ENCODE results near the gene PAAF1.
"Not testable (repeated sequence)": the region's sequence is repeated elsewhere in the genome, so short reads cannot be mapped to it uniquely, and the experiment has no call there.

The PAAF1 gene

DNA sequence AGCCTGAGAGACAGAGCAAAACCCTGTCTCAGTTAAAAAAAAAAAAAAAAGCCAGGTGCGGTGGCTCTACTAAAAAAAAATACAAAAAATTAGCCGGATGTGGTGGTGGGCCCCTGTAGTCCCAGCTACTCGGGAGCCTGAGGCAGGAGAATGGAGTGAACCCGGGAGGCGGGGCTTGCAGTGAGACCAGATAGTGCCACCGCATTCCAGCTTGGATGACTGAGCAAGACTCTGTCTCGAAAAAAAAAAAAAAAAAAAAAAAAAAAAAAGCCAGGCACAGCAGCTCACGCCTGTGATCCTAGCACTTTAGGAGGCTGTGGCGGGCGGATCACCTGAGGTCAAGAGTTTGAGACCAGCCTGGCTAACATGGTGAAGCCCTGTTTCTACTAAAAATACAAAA, 3.6 kb downstream of the PAAF1 start:
- not testable (repeated sequence) for DNase-seq (ENCODE audit: low read depth in 2 of 3, low spot score in 1 of 3)

DNA sequence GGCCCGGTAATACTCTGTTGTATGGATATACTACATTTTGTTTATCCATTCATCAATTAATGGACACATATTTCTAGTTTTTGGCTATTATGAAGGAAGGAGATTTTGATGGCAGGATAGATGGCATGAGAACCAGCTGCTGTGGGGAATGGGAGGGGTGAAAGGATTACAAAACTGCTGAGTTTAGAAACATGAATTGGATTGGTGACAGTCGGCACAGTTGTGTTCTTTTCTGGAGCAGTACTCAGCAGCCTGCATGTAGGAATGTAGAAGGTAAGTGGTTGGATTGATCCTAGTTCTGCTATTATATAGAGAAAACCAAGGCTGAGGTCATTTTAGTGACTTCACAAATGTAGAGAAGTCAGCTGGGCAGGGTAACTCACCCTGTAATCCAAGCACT, 7.1 kb downstream of the PAAF1 start:
- no peak for DNase-seq (ENCODE audit: low read depth in 2 of 3, low spot score in 1 of 3)

DNA sequence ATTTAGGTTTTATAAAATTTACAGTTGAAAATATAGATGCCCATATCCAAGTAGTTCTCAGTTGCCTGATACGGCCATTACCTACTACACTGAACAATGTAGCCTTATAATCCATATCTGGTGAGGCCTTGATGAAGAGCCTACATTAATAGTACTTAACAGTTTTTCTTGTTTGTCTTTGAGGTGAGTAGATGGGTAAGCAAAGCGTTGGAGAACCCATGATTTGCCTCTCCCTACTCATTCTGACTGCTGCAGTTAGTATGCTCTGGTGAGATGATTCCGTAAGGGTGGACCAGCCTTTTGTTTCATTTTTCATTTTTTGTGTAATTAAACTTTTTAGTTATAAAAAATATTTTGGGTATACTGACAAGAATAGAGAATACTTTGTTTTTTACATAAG, 11.4 kb downstream of the PAAF1 start:
- no peak for DNase-seq (ENCODE audit: low read depth in 2 of 3, low spot score in 1 of 3)

DNA sequence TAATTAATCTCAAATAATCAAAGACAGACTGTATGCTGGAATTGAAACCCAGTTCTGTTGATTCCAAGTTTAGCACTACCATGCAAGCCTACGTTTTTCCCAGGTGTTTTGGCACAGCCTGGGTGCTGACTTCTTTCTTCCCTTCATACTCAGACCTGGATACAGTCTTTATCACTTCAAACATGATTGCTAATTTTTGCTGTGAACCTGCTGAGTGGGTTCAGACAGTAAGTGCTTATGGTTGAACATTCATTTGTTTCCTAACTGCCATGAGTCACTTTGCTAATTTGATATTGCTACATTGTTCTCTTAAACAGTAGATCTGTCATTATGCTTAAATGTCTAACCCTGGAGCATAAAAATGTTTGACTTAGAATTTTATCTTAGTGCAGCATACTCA, 12.2 kb downstream of the PAAF1 start:
- DNase-seq (ENCODE audit: low read depth in 2 of 3, low spot score in 1 of 3) = no peak

DNA sequence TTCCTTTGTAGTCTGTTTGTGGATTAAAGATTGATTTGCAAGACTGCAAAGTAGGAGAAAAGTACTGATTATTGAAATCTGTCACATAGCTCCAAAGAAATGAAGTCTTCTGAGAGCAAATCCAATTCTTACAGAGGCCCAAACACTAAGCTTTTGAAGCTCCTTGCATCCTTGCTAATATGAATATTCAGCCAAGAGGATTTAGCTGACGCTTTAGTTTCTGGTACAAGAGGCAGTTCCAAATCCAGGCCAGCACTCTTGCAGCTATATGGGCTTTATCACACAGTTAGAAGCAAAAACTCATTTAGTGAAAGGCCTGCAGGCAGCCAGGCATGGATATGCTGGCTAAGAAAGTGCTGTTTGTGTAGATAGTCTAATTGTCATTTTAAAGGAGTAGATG, 12.7 kb downstream of the PAAF1 start:
- DNase-seq (ENCODE audit: low read depth in 2 of 3, low spot score in 1 of 3) = no peak

DNA sequence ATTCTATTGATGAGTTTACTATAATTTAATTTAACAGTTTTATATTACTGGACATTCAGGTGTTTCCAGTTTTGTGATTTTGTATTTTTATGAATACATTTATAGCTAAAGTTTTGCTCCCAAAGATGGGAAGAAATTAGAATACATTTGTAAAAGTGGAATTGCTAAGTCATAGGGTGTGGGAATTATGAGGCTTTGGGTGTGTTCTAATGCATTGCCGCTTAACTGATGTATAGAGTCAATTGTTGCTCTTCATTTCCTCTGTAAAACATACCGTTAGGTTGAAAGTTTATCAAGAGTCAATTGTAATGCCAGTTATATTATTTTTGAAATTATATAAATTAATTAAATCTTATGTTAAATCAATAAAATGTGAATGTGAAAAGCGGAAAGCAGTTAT, 16.2 kb downstream of the PAAF1 start:
- DNase-seq (ENCODE audit: low read depth in 2 of 3, low spot score in 1 of 3) = no peak

DNA sequence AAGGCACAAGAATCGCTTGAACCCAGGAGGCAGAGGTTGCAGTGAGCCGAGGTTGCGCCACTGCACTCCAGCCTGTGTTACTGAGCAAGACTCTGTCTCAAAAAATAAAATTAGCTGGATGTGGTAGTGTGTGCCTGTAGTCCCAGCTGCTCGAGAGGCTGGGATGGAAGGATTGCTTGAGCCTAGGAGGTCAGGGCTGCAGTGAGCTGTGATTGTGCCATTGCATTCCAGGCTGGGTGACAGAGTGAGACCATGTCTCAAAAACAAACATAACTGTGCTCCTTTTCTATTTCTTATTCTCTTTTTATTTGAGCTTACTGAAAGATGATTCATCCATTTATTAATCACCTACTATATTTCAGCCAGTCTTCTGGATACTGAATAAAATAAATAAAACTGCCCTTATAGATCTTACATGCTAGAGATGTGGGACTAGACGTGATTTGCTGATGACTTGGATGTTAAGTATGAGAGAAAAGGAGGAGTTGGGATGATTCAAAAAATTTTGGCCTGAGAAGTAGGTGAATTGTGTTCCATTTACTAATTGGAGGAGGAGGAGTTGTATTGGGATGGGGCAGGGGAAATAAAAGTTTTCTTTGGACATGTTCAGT, 18.0 kb downstream of the PAAF1 start:
- no peak for DNase-seq (ENCODE audit: low read depth in 2 of 3, low spot score in 1 of 3)

DNA sequence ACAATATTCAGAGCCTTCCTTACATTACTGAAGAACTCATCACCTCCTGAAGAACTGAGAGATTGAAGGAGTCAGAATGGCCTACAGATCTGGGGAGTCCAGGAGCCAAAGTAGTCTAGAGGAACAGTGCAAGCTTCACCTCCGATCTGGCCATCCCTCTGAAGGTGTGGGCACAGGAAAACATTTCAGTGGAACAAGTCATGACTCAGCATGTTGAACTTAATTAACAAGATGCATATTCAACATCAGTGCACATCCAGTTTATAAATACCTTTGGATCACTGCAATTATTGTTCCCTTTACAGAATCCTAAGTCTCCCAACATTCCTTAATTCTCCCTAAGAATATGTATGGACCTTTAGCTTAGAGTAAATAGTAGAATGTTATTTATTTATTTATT, 25.5 kb downstream of the PAAF1 start:
- no peak for DNase-seq (ENCODE audit: low read depth in 2 of 3, low spot score in 1 of 3)

DNA sequence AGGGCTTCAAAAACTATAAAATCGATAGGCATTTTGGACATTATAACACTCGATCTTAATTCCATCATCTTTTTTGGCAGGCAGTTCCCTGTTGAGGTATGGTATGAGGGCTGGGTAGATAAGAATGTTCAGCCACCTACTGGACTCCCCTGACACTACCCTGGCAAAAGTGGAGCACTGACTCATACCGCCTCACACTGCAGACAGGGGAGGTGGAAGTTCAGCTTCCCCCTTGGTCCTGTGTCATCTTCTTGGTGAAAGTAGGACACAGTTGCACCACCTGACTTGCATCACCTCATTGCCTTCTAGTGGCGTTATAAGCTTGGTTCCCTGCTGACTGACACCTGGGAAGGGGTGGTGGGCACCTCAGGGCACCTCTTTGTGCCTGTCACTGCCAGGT, 30.4 kb downstream of the PAAF1 start:
- DNase-seq (ENCODE audit: low read depth in 2 of 3, low spot score in 1 of 3) = no peak

DNA sequence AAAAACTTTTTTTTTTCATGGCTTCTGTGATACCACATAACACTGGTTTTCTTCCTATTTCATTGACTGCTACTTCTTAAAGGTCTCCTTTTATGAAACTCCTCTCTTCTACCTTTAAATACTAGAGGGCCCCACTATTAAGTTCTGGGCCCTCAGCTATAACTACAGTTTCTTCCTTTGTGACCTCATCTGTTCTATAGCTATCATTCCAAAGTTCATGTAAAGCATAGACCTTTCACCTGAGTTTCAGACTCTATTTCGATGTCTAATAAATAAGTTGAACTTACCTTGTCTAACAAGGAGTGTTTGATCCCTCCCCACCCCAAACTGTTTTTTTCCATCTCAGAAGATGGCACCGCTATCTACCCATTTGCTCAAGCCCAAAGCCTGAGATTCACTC, 35.2 kb downstream of the PAAF1 start:
- no peak for DNase-seq (ENCODE audit: low read depth in 2 of 3, low spot score in 1 of 3)

DNA sequence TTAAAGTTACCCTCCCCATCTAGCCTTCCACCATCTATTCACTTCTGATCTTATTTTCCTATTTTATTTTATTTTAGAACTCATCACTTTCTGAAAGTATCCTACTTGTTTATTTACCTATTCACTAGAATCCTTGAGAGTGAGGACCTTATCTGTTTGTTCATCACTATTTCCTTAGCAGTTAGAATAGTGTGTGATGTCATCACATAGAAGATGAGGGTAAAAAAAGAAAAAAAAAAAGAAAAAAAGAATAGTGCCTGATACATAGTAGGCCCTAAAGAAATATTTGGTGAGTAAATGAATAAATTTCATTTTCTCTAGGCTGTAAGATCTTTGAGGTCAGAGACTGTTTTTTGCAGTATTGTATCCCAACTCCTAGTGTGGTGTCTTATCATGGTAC, 36.7 kb downstream of the PAAF1 start:
- no peak for DNase-seq (ENCODE audit: low read depth in 2 of 3, low spot score in 1 of 3)

DNA sequence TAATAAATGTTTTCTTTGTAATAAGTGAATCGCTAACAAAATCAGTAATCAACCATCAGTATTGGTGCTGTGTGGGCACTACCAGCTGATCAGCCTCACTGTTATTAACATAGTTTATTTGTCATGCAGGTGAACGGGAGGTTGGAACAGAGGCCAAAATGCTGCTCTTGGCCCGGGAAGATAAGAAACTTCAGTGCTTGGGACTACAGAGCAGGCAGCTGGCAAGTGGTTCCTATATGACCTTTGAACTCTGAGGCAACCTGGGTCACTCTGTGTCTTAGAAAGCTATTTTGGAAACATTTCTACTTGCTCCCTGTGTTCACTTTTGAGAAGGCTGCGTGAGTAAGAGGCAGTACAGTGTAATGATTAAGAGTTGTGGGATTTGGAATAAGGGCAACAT, 37.5 kb downstream of the PAAF1 start:
- DNase-seq (ENCODE audit: low read depth in 2 of 3, low spot score in 1 of 3) = no peak

DNA sequence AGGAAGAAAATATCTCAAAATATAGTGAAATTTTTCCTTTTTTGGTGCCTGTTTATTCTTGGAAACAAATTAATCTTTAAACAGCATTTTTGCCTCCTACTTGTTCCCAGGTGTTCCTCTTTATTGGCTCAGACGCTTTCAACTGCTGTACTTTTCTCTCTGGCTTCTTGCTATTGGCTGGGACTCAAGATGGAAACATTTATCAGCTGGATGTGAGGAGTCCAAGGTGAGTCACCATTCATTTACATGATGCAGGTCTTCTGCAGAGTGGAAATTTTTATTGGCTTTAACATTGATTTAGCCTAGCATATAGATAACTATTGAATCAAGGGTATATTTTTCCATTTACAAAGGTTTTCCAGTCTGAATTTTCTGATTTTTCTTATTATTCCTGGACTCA, 39.6 kb downstream of the PAAF1 start:
- no peak for DNase-seq (ENCODE audit: low read depth in 2 of 3, low spot score in 1 of 3)

DNA sequence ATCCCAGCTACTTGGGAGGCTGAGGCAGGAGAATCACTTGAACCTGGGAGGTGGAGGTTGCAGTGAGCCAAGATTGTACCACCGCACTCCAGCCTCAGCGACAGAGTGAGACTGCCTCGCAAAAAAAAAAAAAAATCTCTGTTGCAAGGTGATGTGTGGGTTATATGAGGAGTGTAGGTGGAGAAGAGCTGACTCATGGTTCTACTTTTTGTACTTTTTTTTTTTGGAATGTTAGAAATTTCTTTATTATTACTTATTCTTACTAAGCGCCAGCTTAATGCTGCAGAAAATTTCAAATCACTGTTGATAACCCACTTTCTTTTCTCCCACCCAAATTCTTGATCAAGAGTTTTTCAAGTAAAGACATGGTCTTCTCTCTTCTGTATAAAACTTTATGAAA, 44.4 kb downstream of the PAAF1 start:
- DNase-seq (ENCODE audit: low read depth in 2 of 3, low spot score in 1 of 3) = no peak

DNA sequence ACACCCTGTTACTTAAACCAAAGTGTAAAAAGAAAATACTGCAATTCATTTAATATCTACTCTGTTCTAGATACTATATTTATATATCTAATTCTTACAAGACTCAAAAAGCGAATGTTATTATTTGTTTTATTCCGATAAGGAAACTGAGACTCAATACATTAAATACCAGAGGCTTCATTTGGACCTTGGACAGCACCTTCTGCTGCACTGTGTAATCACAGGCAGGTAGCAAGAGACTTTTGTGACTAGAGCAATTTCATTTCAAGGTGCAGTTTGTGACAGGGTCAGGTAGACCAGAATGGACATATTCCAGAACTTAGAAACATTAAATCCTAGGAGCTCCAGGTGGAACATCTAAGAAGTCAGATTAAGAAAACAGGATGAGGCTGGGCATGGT, 52.6 kb downstream of the PAAF1 start:
- DNase-seq (ENCODE audit: low read depth in 2 of 3, low spot score in 1 of 3) = no peak

DNA sequence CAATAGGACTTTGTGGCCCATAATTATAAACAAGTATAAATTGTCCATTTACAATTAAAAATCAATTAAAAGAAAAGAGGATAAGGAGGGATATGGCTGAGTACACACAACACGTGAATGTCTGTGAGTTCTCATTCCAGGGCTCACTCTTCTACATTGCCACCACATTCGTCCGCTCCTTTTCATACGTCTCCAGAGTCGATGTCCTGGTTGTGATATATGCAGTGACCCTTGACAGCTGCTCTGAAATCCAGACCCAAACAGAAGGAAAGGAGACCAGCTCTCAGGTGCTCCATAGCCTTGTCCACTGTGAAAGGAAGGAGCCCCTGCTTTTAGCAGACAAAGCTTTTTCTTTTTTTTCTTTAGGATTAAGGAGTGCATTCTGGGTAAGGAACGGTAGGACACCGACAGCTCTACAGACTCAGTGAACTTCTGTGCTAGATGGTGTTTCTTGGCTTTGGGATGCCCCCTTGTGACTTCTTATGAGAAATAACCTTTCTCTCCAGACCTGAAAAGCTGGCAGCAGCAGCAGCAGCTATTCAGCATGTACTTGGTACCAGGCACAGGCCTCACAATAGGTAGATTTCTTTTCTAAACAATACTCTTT, 54.3 kb downstream of the PAAF1 start:
- no peak for DNase-seq (ENCODE audit: low read depth in 2 of 3, low spot score in 1 of 3)

DNA sequence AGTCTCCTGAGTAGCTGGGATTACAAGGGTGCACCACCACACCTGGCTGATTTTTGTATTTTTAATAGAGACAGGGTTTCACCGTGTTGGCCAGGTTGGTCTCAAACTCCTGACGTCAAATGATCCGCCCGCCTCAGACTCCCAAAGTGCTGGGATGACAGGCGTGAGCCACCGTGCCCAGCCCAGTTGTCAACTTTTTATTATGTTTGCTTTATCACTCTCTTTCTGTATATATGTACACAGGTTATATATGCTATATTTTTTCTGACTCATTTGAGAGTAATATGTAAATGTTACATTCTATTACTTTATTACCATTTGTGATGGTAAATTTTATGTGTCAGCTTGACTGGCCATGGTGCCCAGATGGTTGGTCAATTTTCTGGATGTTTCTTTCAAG, 55.2 kb downstream of the PAAF1 start:
- no peak for DNase-seq (ENCODE audit: low read depth in 2 of 3, low spot score in 1 of 3)

DNA sequence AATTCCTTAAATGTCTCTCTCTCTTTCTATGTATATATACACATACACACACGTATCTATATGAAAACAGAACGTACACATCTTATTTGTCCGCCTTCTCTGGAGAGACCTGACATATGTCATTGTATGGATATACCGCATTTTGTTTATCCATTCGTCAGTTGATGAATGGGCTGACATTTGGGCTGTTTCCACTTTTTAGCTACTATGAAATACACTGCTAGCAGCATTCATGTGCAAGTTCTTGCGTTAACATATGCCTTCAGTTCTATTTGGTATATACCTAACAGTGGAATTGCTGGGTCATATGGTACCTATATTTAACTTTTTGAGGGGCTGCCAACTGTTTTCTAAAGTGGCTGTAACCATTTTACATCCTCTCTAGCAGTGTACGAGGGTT, 56.0 kb downstream of the PAAF1 start:
- no peak for DNase-seq (ENCODE audit: low read depth in 2 of 3, low spot score in 1 of 3)

DNA sequence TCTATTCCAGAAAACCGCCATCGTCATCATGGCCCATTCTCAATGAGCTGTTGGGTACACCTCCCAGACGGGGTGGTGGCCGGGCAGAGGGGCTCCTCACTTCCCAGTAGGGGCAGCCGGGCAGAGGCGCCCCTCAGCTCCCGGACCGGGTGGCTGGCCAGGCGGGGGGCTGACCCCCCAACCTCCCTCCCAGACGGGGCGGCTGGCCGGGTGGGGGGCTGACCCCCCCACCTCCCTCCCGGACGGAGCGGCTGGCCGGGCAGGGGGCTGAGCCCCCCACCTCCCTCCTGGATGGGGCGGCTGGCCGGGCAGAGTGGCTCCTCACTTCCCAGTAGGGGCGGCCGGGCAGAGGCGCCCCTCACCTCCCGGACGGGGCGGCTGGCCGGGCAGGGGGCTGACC, 59.2 kb downstream of the PAAF1 start:
- DNase-seq (ENCODE audit: low read depth in 2 of 3, low spot score in 1 of 3) = not testable (repeated sequence)

DNA sequence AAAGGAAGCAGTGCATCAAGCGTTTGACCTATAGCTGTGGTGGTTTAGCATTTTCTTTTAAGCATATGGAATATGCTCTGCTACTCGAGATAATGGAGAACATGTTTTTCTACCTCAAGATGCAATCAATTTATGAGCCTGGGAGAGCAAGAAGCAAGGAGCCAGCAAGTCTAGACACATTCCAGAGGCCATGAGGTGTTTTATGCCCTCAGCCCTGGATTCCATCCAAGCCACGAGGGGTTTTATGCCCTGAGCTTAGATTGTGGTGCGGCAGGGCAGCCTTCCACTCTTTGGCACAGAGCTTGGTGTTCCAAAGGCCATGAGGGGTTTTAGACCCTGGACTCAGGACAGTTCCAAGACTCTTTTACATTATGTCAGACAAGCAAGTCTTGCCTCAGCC, 62.3 kb downstream of the PAAF1 start:
- no peak for DNase-seq (ENCODE audit: low read depth in 2 of 3, low spot score in 1 of 3)

DNA sequence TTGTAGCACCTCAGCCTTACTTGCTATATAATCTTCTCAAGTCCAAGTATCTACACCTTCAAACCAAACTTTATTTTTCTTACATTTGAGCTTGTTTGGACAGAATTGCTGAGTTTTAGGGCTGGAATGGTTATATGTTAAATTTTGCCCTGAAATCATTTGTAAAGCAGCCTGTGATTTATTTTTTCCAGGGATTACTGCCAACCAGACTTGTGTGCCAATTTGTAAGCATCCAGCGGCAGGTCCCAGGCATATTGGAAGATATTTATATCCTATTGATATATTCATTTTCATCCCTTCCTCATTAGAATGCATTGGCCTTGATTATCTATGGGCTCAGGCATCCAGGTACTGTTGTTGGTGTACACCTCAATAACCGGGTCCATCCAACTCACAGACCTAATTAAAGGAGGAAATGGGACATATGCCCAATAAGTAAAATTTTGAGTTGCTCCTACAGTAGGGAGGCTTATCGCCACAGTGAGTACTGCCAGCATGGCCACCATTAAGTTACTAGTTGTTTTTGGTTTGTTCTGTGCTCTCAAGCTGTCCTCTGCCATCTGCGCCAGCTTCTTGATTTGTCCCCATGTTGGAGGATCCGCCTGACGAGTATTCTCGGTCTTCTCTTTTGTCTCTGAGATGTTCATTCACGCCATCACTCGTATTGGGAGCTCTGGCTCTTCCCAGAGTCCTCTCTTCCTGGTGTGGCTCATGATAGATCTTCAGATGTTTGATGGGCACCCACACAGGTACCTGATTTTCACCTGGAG, 64.2 kb downstream of the PAAF1 start:
- no peak for DNase-seq (ENCODE audit: low read depth in 2 of 3, low spot score in 1 of 3)

DNA sequence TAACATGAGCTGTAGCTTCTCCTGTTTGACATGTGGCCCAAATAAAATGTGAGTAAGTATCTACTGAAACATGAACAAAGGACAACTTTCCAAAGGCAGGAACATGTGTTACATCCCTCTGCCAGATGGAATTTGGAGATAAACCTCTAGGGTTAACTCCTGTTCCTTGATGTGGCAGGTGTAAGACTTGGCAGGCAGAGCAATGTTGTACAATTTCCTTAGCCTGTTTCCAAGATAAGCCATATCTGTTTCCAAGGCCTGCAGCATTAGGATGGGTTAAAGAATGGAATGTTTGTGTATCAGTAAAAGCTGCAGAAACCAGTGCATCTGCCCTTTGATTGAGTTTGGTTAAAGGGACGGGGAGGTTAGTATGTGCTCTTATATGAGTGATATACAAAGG, 65.2 kb downstream of the PAAF1 start:
- DNase-seq (ENCODE audit: low read depth in 2 of 3, low spot score in 1 of 3) = no peak

DNA sequence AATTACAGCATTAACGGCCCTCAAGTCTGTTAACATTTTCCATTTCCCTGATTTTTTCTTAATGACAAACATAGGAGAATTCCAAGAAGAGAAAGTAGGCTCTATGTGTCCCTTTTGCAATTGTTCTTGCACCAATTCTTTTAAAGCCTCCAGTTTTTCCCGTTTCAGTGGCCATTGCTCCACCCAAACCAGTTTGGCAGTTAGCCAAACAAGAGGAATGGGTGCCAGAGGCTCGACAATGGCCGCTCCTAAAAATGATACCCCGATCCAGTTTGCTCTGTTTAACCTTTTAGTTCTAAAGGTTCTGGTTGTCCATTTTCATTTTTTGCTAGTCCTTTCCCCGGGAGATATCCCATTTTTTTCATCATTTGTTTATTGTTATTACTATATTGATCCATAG, 67.3 kb downstream of the PAAF1 start:
- DNase-seq (ENCODE audit: low read depth in 2 of 3, low spot score in 1 of 3) = no peak

Measured in stimulated activated CD4-positive, alpha-beta T cell treated with anti-CD3 and anti-CD28 coated beads, Interleukin-12 subunit alpha, Interleukin-12 subunit beta, amount 100 ng/mL, for 48 hours (primary cell).